GM19193 (cell line): ENCODE data around the gene SHOX.

Source experiments
- POLR2A ChIP-seq: IDR thresholded peaks from 4 replicates; pipeline ENCODE4 v1.6.1; 2011; ENCODE audit not compliant: insufficient read depth, insufficient read length; ENCODE audit errors: extremely low read depth

The SHOX gene

DNA sequence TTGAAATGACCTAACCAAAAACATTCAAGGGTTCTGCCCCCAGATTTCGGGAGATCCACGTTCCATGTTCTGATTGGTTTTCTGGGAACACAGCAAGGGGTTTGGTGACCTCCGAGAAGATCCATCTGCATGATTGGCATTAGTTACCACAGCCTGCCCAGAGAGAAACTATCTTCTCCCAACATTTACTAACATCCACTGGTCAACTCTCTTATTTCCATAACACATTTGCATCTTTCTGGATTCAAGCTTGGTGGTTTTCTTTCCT is 15.6 kb downstream of the SHOX start:
- no peak for TF ChIP-seq POLR2A

GRCh38 chrX:646796-647195 is 16.2 kb downstream of the SHOX start:
- no peak for TF ChIP-seq POLR2A

DNA sequence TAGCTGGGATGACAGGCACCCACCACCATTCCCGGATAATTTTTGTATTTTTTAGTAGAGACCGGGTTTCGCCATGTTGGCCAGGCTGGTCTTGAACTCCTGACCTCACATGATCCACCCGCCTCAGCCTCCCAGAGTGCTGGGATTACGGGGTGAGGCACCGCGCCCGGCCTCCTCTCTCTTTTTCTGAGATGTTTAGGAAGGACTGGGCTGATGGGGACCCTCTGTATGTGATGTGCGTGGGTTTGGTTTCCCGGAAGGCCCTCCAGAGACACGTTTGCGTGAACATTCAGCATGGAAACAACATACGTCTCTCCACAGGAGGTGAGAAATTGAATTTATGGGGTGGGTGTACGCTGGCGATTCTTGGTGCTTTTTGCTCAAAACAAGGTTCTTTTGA is 18.6 kb downstream of the SHOX start:
- no peak for TF ChIP-seq POLR2A

- no peak for TF ChIP-seq POLR2A
Observed at GRCh38 chrX:650324-650723, 19.7 kb downstream of the SHOX start.

DNA sequence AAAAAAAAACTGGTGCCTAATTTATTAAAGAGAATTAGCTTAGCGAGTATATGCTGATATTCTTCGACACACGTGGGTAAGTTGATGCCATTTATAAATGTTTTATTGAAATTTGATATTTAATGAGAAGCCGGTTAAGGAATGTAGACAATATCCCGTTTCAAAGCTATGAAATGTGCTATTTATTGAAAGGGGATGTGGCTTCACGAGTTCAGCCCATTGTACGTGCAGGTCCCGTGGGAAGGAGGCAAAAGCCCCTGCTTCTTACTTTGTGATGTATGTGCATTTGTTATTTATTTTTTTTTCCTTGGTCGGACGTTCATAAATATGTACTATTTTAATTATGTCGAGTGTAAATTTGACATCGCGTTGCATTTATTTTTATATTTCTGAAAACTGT is 20.2 kb downstream of the SHOX start:
- no peak for TF ChIP-seq POLR2A

DNA sequence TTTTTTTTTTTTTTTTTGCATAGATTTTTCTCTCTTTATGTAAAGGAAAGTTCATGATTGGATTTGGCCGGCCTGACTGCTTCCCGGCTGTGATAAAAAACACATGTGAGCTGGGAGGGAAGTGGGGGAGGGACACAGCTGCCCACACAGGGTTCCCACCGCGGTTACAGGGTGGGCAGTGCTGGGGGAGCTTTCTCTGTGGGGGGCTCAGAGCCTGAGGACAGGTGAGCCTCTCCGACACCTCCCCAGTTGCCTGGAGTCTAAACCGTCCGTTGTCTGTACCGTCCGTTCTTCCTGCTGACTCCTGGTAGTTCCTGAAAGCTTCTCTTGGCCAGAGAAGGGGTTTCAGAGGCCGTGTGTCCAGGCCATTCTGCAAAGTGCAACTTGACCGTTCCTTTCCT is 21.8 kb downstream of the SHOX start:
- TF ChIP-seq POLR2A: no peak

GRCh38 chrX:653306-653705 is 22.7 kb downstream of the SHOX start:
- TF ChIP-seq POLR2A: no peak

DNA sequence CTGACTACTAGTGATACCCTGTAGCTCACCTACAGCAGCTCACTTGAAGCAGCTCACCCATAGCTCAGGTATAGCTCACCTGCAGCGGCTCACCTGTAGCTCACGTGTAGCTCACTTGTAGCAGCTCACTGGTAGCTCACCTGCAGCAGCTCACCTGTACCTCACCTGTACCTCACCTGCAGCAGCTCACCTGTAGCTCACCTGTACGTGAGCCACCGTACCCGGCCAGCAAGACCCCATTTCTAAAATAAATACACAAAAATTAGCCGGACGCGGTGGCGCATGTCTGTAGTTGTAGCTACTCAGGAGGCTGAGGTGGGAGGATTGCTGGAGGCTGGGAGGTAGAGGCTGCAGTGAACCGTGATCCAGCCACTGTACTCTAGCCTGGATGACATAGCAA is 30.6 kb downstream of the SHOX start:
- TF ChIP-seq POLR2A: no peak

GRCh38 chrX:662126-662525 is 31.5 kb downstream of the SHOX start:
- no peak for TF ChIP-seq POLR2A

GRCh38 chrX:663841-664240 is 33.2 kb downstream of the SHOX start:
- no peak for TF ChIP-seq POLR2A

- TF ChIP-seq POLR2A: no peak
Observed at GRCh38 chrX:666762-667720, 36.5 kb downstream of the SHOX start.

GRCh38 chrX:670645-671044 is 40.1 kb downstream of the SHOX start:
- no peak for TF ChIP-seq POLR2A

DNA sequence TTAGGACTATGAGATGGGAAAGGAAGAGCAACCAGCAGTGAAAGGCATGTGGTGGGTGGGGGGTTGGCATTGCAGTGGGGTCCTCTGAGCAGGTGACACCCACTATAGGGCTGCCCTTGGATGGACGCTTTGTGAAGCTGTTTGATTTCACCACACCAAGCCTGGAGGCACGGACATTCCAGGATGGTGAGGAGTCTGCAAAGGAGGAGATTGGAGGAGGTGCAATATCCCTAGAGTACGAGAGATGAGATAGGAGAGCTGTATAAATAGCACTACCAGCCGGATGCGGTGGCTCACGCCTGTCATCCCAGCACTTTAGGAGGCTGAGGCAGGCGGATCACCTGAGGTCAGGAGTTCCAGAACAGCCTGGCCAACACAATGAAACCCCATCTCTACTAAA is 42.3 kb downstream of the SHOX start:
- no peak for TF ChIP-seq POLR2A

DNA sequence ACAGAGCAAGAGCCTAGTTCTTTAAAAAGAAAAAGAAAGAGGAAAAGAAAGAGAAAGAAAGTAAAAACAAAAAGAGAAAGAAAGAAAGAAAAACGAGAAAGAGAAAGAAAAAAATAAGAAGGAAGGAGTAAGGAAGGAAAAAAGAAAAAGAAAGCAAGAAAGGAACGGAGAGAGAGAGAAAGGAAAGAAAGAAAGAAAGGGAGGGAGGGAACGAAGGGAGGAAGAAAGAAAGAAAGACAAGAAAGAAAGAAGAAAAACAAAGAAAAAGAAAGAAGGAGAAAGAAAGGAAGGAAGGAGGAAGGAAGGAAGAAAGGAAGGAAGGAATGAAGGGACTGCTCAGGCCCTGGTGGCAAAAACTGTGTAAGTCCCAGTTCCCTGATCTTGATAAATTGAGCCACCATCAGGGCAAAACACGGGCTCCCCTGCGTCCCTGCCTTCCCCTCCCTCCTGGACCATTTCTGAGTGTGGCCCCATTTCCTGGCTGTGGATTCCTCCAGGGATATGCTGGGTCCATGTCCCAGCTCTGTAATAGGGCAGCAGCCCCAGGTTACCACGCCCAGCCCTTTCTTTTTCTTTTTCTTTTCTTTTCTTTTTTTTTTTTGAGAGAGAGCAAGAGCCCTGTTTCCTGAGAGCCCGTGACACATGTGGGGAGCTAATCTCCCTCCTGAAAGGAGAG is 44.8 kb downstream of the SHOX start:
- no peak for TF ChIP-seq POLR2A

DNA sequence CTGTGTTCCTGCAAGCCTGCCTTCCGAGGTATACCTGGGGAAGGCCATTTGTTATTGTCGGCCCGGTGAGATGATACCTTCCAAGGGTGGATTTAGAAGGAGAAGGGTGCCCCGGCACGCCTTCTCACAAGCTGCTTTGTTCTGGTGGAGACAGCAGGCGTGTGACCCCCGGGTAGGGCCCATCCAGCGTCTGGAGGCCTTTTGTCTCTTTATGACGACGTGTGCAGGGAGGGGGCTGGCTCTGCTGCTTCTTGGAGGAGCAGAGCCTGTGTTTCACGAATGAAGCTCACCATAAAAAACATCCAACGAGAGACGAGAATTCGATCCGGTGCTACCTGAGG is 45.3 kb downstream of the SHOX start:
- no peak for TF ChIP-seq POLR2A

GRCh38 chrX:677376-677775 is 46.8 kb downstream of the SHOX start:
- TF ChIP-seq POLR2A: no peak
